PC-3 (cell line): ENCODE results near the gene SULT2B1. TPM values are rescaled to one million over a fixed set of nuclear protein-coding genes. Genes with fewer than 3 reads are reported as not detected.

Experiments used
- ATAC-seq: fragments of 200-7000 bp; cut with Tn5 transposase; 2 replicates; pipeline ENCODE4 v1.9.1; 2020; ENCODE audit warnings: mild to moderate bottlenecking, moderate library complexity
- BruUV-seq: library from RNA; stranded (reverse); fragments of 400-500 nt; replicated peaks from 2 replicates; lab custom pipeline; 2021; lab: Mats Ljungman, UMichigan
- CTCF ChIA-PET: fragments of 300-600 bp; sonication (Branson Sonifier 250); formaldehyde crosslinking; loops from one replicate; lab custom pipeline; 2022; ENCODE audit warnings: antibody characterized with exemption; lab: Charles Lee
- POLR2A ChIA-PET: fragments of 300-600 bp; sonication (Branson Sonifier 250); formaldehyde crosslinking; loops from one replicate; lab custom pipeline; 2022; ENCODE audit warnings: antibody characterized with exemption; ENCODE audit not compliant: unreplicated experiment; lab: Charles Lee
- DNase-seq: peaks from one replicate; pipeline ENCODE4 v3.0.0-alpha.2; 2015
- H2AFZ ChIP-seq: fragments of 300-600 bp; sonication (generic); 2 replicates; pipeline ENCODE4 v1.6.0; 2016; ENCODE audit warnings: antibody characterized with exemption, low read length
- H3F3A ChIP-seq: fragments of 300-600 bp; sonication (generic); one replicate; pipeline ENCODE4 v1.6.0; 2017; ENCODE audit warnings: antibody characterized with exemption, low read length, control low read depth, mild to moderate bottlenecking; ENCODE audit not compliant: unreplicated experiment
- H3K27ac ChIP-seq: fragments of 300-600 bp; sonication (generic); 2 replicates; pipeline ENCODE4 v1.5.1; 2016; ENCODE audit warnings: mild to moderate bottlenecking, low read length
- H3K27me3 ChIP-seq: fragments of 300-600 bp; sonication (generic); 2 replicates; pipeline ENCODE4 v1.6.1; 2016; ENCODE audit warnings: low read length, mixed read lengths
- H3K36me3 ChIP-seq: fragments of 300-600 bp; sonication (generic); 2 replicates; pipeline ENCODE4 v1.6.1; 2016; ENCODE audit warnings: low read depth, mixed run types, low read length, mixed read lengths
- H3K4me1 ChIP-seq: fragments of 300-600 bp; sonication (generic); 2 replicates; pipeline ENCODE4 v1.5.1; 2016; ENCODE audit warnings: low read length; ENCODE audit not compliant: insufficient read depth
- H3K4me2 ChIP-seq: fragments of 300-600 bp; sonication (generic); 2 replicates; pipeline ENCODE4 v1.6.0; 2016; ENCODE audit warnings: low read length
- H3K4me3 ChIP-seq: fragments of 300-600 bp; sonication (generic); 2 replicates; pipeline ENCODE4 v1.5.1; 2016; ENCODE audit warnings: mild to moderate bottlenecking, low read length, mixed read lengths
- H3K79me2 ChIP-seq: fragments of 300-600 bp; sonication (generic); 2 replicates; pipeline ENCODE4 v1.6.1; 2017; ENCODE audit warnings: low read length, mixed read lengths
- H3K9ac ChIP-seq: fragments of 300-600 bp; sonication (generic); 2 replicates; pipeline ENCODE4 v1.6.0; 2016; ENCODE audit warnings: mild to moderate bottlenecking, low read length
- H3K9me2 ChIP-seq: fragments of 300-600 bp; sonication (generic); replicated peaks from 2 replicates; pipeline ENCODE4 v1.6.1; 2016; ENCODE audit warnings: mixed run types, low read length, mixed read lengths
- H3K9me3 ChIP-seq: fragments of 300-600 bp; sonication (generic); 2 replicates; pipeline ENCODE4 v1.6.1; 2016; ENCODE audit warnings: low read length, mixed read lengths
- H4K20me1 ChIP-seq: fragments of 300-600 bp; sonication (generic); 2 replicates; pipeline ENCODE4 v1.6.1; 2016; ENCODE audit warnings: low read length, mixed read lengths
- EZH2 ChIP-seq: fragments of 300-600 bp; sonication (generic); IDR thresholded peaks from one replicate; pipeline ENCODE4 v1.6.1; 2017; ENCODE audit warnings: antibody characterized with exemption, mild to moderate bottlenecking, low read length; ENCODE audit not compliant: unreplicated experiment
- EZH2phosphoT487 ChIP-seq: fragments of 300-600 bp; sonication (generic); IDR thresholded peaks from 2 replicates; pipeline ENCODE4 v1.6.1; 2018; ENCODE audit warnings: mild to moderate bottlenecking, antibody characterized with exemption, low read length, borderline replicate concordance
- intact Hi-C: fragments of 100-400 bp; cut with micrococcal nuclease; formaldehyde crosslinking; loops from 2 replicates; pipeline ENCODE4 v1.9.0; 2023
- total RNA-seq: library from RNA; depleted of rRNA; stranded (reverse); fragments of >200 nt; gene quantifications from 2 replicates; pipeline ENCODE4 v1.2.3, GENCODE V29; 2014
- TF ChIP-seq, protein P1 (sequence below): fragments of 300-600 bp; sonication (generic); conservative IDR thresholded peaks from 2 replicates; pipeline ENCODE4 v1.5.1; 2017; ENCODE audit warnings: antibody characterized with exemption, low read depth, mild to moderate bottlenecking, low read length

SULT2B1 gene
- total RNA-seq, 1 experiment from 2014 or later: 6.7 TPM

GRCh38 chr19:48624067-48624594, 72.2 kb downstream of the SULT2B1 start:
- Histone ChIP-seq H3K9ac (no peak overlapping the region), H3K36me3 (no peaks in the 10 kb centered on the region), H3K4me3 (no peak overlapping the region), H3K27me3 (no peaks in the 10 kb centered on the region), H3K4me1 (0 out of 2 replicates have a peak, but pooled peaks cover 7% of the 10 kb centered on the region), H3K9me3 (no peaks in the 10 kb centered on the region), H2AFZ (no peak overlapping the region), H3K4me2 (no peak overlapping the region), H3K27ac (no peak overlapping the region), H3F3A (no peaks in the 10 kb centered on the region), H3K79me2 (peaks cover 8% of the 10 kb centered on the region), H3K9me2 (no peaks in the 10 kb centered on the region), H4K20me1 (no peaks in the 10 kb centered on the region)
- no TSS peak for BruUV-seq
- TF ChIP-seq EZH2: no peak
- TF ChIP-seq EZH2phosphoT487: no peak
- TF ChIP-seq, protein P1, sequence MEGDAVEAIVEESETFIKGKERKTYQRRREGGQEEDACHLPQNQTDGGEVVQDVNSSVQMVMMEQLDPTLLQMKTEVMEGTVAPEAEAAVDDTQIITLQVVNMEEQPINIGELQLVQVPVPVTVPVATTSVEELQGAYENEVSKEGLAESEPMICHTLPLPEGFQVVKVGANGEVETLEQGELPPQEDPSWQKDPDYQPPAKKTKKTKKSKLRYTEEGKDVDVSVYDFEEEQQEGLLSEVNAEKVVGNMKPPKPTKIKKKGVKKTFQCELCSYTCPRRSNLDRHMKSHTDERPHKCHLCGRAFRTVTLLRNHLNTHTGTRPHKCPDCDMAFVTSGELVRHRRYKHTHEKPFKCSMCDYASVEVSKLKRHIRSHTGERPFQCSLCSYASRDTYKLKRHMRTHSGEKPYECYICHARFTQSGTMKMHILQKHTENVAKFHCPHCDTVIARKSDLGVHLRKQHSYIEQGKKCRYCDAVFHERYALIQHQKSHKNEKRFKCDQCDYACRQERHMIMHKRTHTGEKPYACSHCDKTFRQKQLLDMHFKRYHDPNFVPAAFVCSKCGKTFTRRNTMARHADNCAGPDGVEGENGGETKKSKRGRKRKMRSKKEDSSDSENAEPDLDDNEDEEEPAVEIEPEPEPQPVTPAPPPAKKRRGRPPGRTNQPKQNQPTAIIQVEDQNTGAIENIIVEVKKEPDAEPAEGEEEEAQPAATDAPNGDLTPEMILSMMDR: no peak
- ChIA-PET POLR2A (no interaction called here), CTCF (no interaction called here)
- intact Hi-C loops: no loop called here
- DNase-seq (no peak), ATAC-seq (no peak)

DNA sequence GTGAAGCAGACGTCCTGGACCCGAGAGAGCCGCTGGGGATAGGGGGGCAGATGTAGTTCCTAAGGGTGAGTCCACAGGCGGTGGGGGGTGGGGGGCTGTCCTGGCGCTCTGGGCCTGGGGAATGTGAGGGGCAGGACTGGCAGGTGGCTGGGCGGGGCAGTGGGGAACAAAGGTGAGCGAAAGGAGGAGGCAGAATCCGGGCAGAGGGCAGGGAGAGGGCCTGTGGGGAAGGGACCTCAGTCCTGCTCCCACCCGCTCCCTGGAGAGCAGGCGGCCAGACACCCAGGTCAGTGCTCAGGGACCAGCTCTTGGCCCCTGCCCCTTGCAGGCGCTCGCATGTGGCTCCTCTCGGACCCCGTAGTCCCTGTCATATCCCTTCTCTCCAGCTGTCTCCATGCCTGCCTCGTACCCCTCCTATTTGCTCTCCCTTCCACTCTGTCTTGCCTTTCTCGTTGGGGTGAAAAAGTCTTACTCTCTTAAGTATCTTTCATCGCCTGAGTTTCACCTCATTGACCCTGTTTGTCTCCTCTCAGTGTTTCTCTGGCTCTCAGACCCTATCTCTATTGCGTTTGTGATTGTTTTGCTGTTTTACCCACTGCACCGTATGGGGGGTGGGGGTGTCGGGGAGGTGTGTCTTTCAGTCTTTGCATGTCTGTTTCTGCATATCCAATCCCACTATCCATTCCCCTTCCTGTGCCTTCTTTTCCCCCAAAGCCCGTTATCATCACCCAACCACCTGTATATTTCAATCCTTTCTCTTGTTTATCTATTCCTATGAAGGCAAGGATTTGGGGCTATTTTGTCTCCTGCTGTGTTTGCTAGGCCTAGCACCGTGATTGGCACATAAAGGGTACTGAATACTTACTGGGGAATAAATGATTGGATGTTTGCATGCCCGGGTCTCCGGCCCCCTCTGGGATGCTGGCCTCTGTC, 73.1 kb downstream of the SULT2B1 start:
- no peaks in the 10 kb centered on the region for H3K9me3 ChIP-seq
- no peaks in the 10 kb centered on the region for H3K9me2 ChIP-seq
- ChIA-PET POLR2A (no interaction called here), CTCF (no interaction called here)
- no peak for TF ChIP-seq EZH2
- no peak for TF ChIP-seq EZH2phosphoT487
- TF ChIP-seq, protein P1: no peak
- no peaks in the 10 kb centered on the region for H3F3A ChIP-seq
- peaks cover 3% of the 10 kb centered on the region for H3K79me2 ChIP-seq
- intact Hi-C loops: no loop called here
- H3K27me3 ChIP-seq: no peaks in the 10 kb centered on the region
- no peak overlapping the region for H2AFZ ChIP-seq
- no peaks in the 10 kb centered on the region for H4K20me1 ChIP-seq
- H3K36me3 ChIP-seq: no peaks in the 10 kb centered on the region
- H3K27ac ChIP-seq: no peak overlapping the region
- H3K4me2 ChIP-seq: no peak overlapping the region
- no peak overlapping the region for H3K4me3 ChIP-seq
- DNase-seq: no peak
- BruUV-seq: no TSS peak
- H3K9ac ChIP-seq: no peak overlapping the region
- ATAC-seq: no peak
- 0 out of 2 replicates have a peak, but pooled peaks cover 2% of the 10 kb centered on the region for H3K4me1 ChIP-seq

DNA sequence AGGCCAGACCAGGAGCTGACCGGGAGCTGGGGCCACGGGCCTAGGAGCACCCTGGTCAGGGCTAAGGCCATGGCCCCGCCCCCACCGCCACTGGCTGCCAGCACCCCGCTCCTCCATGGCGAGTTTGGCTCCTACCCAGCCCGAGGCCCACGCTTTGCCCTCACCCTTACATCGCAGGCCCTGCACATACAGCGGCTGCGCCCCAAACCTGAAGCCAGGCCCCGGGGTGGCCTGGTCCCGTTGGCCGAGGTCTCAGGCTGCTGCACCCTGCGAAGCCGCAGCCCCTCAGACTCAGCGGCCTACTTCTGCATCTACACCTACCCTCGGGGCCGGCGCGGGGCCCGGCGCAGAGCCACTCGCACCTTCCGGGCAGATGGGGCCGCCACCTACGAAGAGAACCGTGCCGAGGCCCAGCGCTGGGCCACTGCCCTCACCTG, 73.9 kb downstream of the SULT2B1 start:
- no peak overlapping the region for H3K4me3 ChIP-seq
- no peak overlapping the region for H2AFZ ChIP-seq
- intact Hi-C loops: no loop called here
- H3K9me3 ChIP-seq: no peaks in the 10 kb centered on the region
- no peak overlapping the region for H3K27ac ChIP-seq
- no peaks in the 10 kb centered on the region for H3K4me1 ChIP-seq
- H3K27me3 ChIP-seq: no peaks in the 10 kb centered on the region
- DNase-seq (no peak), ATAC-seq (no peak)
- no peak overlapping the region for H3K4me2 ChIP-seq
- ChIA-PET CTCF (no interaction called here), POLR2A (no interaction called here)
- no TSS peak for BruUV-seq
- H3F3A ChIP-seq: no peaks in the 10 kb centered on the region
- no peaks in the 10 kb centered on the region for H3K36me3 ChIP-seq
- no peak overlapping the region for H3K9ac ChIP-seq
- no peaks in the 10 kb centered on the region for H3K79me2 ChIP-seq
- H4K20me1 ChIP-seq: no peaks in the 10 kb centered on the region
- no peaks in the 10 kb centered on the region for H3K9me2 ChIP-seq
- TF ChIP-seq, protein P1: no peak
- TF ChIP-seq EZH2 (no peak), EZH2phosphoT487 (no peak)
